ENCODE measurements around the gene DDX10.

Gene DDX10

DNA sequence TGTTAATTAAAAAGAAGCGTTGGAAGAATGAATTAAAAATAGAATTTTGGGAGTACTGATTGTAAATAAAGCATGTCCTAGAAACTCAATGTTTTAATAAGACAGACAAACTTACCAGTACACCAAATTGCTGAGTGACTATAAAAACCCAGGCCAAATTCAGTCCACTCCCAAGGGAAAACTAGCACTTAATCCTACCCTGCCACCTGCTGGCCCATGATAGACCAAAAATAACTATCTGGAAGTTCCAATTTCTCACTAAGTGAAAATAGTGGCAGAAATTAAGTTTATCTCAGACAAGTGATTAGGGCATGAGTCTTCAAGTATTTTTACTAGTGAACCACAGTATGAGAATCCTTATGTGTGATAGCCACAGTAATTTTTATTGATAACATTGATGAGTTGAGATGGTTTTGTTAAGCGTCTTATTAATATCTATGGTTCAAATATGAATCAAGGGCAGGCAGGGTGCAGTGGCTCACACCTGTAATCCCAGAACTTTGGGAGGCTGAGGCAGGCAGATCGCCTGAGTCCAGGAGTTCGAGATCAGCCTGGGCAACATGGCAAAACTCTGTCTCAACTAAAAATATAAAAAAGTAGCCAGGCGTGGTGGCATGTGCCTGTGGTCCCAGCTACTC lies 9.8 kb upstream of the DDX10 start:
- peak; percentile 56 for DNase-seq (ENCODE audit: low spot score)

DNA sequence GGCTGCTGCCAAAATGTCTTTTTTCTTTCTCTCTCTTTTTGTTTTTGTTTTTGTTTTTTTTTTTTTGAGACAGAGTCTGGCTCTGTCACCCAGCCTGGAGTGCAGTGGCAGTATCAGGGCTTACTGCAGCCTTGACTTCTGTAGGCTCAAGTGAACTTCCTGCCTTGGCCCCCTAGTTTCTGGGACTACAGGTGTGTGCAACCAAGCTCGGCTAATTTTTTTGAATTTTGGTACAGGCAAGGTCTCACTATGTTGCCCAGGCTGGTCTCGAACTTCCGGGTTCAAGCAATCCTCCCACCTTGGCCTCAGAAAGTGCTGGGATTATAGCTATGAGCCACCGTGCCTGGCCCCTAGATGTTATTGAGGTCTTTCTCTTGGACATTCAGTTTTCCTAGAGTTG lies 2.2 kb upstream of the DDX10 start:
- no peak for DNase-seq (ENCODE audit: low spot score)

DNA sequence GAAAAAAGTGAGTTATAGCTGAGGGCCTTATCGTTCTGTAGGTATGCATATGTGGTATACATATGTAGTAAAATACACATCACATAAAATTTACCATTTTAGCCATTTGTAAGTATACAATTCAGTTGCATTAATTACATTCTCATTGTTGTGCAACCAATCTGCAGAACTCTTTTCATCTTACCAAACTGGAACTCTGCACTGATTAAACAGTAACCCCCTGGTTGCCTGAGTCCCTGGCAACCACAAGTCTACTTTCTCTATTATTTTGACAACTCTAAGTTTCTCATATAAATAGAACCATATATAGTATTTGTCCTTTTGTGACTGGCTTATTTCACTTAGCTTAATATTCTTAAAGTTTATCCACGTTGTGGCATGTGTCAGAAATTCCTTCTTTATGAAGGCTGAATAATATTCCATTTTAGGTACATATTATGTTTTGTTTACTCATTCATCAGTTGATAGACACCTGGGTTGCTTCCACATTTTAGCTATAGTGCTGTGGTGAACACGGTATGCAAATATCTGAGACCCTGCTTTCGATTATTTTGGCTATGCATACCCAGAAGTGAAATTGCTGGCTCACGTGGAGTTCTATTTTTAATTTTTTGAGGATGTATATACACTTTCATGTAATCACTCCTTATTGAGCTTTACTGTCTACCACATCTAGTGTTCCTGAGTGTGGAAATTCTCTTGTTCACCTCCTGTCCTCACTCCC lies 1.6 kb upstream of the DDX10 start:
- DNase-seq (ENCODE audit: low spot score), result no peak

DNA sequence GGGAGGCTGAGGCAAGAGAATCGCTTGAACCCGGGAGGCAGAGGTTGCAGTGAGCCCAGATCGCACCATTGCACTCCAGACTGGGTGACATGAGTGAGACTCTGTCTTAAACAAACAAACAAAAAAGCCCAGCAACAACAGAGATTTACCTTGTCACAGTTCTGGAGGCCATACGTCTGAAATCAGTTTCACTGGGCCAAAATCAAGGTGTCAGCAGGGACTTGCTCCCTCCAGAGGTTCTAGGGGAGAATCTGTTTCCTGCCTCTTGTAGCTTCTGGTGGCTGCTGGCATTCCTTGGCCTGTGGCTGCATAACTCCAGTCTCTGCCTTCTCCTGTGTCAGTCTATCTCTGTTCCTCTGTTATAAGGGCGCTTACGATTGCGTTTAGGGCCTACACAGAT lies 1.5 kb downstream of the DDX10 start:
- no peak for DNase-seq (ENCODE audit: low spot score)

DNA sequence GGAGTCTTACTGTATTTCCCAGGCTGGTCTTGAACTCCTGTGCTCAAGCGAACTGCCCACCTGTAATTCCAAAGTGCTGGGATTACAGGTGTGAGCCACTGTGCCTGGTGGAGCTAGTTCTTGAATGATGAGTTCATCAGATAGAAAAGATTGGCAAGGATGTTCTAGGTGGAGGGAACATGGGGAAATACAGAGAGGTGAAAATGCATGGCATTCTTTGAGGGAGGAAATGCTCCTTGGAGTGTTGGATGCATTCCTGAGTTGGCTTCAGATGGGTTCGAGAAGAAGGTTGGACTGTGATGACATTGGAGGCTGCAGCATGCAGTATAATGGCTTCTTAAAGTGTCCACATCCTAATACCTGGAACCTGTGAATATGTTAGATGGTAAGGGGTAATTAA lies 4.4 kb downstream of the DDX10 start:
- DNase-seq (ENCODE audit: low spot score), result no peak

DNA sequence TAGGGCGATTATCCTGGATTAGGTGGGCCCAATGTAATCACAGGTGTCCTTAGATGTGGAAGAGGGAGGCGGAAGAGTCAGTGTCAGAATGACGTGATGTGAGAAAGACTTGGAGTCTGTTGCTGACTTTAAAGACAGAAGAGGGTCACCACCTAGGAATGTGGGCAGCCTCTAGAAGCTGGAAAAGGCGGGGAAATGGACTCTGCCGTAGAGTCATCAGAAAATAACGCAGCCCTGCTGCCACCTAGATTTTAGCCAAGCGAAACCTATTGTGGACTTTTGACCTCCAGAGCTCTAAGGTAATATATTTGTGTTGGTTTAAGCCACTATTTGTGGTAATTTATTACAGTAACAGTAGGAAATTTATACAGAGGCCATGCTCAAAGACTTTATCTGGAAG lies 4.8 kb downstream of the DDX10 start:
- no peak for DNase-seq (ENCODE audit: low spot score)

DNA sequence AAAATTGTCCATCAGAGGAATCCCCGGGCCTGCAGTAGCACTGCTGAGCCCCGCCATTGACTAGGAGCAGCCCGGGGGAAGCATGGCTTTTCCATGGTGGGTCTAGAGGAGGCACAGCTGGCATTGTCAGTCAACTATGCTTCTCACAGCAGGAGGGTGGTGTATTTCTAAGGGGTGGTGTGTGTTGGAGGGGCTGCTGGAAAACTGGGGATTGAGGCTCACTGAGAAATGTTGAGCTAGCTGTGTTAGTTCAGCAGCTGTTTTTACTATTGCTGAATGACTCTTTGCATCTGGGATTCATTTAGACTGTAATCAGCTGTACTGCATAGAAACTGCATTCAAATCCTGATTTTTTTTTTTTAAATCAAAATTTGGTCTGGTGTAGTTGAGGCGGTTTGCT lies 5.6 kb downstream of the DDX10 start:
- peak; percentile 20 for DNase-seq (ENCODE audit: low spot score)

DNA sequence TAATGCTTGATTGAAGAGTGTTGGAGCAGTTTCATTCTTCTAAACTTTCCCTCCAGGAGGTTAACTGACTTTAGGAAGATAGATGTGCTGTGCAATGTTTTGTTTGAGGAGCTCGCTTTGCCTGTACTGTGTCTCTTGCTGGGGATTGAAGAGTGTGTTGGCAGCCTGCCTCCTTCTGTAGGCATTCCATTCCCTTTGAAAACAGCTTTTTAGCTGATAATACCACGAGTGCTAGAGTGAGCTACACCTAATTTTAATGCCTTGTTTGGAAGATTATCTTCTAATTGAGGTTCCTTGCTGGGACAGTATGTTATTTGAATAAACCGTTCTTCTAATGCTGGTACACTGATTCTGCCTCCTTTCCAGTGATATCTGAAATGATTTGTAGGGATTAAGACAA lies 7.2 kb downstream of the DDX10 start:
- peak; percentile 15 for DNase-seq (ENCODE audit: low spot score)

DNA sequence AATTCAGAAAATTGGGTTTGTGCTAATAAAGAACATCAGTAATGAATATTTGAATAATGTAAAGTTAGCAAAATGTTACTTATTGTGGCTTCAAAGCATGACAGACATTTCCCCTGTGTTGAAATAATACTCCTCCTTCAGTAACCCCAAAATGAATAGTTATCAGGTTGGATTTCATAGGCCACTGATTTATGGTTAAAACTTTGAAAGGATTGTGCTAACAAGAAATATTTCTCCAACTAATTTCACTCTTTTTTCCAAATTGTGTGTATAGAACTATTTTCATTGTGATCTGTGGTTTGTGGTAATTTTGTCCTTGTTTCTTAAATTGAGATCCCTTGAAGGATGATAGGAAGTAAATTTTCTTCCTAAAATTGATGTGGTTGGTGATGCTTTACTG lies 7.9 kb downstream of the DDX10 start:
- no peak for DNase-seq (ENCODE audit: low spot score)

DNA sequence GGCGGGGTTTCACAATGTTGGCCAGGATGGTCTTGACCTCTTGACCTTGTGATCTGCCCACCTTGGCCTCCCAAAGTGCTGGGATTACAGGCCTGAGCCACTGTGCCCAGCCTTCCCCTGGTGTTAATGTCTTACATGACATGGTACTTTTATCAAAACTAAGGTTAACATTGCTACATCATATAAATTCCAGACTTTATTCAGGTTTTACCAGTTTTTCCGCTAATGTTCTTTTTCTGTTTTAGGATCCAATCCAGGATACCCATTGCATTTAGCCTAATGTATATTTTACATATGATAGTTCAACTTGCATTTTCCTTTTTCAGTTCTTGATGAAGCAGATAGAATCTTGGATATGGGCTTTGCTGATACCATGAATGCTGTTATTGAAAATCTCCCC lies 14.2 kb downstream of the DDX10 start:
- no peak for DNase-seq (ENCODE audit: low spot score)

DNA sequence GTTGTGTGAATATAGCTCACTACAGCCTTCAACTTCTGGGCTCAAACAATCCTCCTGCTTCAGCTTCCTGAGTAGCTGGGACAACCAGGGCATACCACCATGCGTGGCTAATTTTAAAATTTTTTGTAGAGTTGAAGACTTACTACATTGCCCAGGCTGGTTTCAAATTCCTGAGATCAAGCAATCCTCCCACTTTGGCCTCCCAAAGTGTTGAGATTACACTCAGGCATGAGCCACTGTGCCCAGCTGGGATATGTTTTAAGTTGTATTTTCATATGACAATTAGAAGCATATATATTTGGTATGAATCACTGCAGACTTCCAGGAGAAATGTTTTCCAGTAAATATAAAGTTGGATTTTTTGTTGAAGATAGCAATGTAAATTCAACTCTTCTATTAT lies 15.4 kb downstream of the DDX10 start:
- DNase-seq (ENCODE audit: low spot score), result no peak

DNA sequence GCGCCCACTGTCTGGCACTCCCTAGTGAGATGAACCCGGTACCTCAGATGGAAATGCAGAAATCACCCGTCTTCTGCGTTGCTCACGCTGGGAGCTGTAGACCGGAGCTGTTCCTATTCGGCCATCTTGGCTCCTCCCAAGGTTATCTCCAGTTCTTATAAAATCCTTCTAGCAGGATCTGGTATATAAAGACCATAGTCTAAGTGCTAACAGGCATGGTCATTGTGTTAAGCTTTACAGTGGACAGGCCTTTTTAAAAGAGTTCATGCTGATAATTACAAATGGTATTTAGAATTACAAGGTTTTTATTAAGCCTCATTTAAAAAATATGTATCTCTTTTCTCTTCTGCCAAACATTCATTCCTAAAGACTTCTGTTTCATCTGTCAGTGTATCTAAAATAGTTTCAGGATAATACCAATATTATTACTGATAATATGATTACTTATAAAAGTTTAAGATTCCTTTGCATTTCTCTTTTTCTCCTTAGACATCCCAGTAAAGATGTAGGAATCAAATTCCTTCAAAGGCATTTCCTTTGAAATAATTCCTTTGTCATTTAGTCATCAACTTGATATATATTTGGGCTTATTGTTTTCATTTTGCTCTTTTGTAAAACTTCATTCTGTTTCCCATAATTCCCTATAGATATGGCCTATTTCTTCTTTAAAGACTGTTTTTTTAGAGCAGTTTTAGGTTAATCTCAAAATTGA lies 20.7 kb downstream of the DDX10 start:
- DNase-seq (ENCODE audit: low spot score), result no peak

DNA sequence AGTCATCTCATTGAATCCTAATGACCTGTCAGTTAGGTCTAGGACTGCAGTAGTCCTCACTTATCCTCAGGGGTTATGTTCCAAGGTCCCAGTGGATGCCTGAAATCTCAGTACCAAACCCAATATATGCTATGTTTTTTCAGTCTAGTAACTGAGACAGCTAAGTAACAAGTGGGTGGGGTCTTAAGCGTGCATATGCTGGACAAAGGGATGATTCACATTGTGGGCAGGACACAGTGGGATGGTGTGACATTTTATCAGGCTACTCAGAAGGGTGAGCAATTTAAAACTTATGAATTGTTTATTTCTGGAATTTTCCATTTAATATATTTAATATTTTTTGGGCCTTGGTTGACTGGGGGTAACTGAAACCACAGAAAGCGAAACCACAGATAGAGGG lies 29.0 kb downstream of the DDX10 start:
- no peak for DNase-seq (ENCODE audit: low spot score)

DNA sequence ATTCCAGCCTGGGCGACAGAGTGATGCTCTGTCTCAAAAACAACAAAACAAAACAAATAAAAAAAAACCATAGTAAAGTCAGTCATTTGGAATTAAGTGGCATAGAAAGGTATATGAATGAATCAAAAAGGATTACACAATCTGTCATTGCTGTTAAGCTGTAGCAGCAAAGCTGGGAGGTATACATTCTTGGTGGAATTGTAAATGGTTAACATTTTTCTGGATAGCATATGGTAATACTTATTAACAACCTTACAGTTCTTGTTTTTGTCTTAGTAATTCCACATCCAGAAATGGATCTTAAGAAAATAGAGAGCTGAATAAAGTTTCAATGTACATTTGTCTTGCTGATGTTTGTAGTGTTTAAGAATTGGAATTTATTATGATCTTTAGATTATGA lies 30.0 kb downstream of the DDX10 start:
- DNase-seq (ENCODE audit: low spot score), result no peak

DNA sequence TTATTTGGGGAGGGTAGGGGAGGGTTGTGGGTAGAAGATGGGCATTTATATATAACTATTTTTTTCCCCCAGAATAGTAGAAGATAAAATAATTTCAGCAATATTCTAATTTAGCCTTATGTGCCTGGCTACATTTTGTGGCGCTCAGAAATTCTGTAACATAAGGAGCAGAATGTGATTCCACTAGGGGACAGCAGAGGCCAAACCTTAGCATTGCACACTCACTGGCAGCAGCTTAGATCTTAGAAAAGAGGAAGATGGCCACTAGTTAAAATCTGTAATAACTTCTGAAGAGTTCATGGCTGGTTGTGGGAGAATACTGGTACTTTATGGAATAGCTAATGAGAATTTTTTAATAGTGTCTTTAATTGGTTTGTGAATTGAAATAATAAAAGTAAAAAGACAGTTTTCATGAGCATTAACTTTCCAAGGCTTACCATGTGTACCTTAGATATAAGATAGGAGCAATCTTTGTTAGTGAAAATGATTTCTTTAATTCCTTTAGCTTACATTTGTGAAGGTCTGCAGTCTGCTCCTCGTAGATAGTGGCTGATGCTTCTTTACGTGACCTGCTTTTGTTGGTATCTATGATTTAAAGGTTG lies 33.1 kb downstream of the DDX10 start:
- DNase-seq (ENCODE audit: low spot score), result peak; percentile 61

DNA sequence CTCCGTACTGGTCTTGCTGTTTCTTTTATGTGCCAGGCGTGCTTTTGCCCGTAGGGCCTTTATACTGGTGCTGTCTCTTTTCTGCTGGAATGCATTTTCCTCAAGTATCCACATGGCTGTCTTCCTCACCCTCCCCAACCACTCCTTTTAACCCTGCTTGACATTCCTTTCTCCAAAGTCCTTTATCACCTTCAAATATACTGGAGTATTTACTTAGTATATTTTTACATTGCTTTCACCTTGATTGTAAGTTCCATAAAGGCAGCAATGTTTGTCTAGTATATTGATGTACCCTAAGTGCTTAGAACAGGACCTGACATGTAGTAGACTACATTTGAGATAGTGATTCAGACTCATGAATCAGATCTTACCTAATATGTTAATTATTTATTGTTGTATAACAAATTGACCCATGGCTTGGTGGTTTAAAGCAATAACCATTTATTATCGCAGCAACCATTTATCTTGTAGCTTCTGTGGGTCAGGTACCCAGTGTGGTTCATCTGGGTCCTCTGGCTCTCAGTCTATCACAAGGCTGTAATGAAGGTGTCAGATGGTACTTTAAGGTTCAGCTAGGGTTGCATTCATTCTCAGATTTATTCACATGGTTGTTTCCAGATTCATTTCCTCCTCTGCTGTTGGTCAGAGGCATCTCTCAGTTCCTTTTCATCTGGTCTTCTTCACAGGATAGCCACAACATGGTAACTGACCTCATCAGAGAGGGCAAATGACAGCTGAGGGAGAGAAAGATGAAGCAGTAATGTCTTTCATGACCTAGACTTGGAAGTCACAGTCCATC lies 34.2 kb downstream of the DDX10 start:
- no peak for DNase-seq (ENCODE audit: low spot score)

DNA sequence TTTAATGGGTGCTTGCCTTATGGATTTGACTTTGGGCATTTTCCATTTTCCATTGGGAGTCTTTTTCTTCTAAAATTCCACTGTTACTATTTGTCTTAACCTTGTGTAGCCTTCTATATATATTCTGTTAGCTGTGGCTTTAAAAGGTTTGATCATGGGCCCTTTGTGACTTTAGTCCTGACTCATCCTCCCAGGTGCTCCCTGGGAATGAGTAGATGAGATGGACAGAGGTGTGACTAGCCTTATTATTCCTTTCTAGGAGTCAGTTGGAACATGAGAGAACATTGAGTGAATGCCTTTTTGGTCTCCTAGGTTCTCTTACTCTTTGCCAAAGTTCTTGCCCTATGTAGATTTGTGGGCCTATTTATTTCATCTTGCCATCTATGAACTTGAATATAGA lies 39.0 kb downstream of the DDX10 start:
- DNase-seq (ENCODE audit: low spot score), result no peak

DNA sequence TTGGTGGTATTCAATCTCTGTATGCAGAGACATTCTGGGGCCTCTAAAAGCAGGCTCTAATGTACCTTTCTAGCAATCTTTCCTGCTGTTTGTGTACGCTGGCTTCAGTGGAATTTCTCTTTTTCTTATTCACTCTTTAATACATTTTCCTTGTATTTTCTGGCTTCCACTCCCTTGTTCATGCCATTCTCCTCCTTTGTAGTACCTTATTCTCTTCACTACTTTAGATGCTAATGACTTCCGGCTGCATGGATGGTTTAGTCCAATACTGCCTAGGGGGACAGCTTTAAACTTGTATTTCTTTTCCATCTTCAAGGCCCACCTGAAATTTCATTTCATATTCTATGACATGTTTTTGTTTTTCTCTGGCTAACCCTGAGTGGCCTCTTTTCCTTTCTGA lies 40.2 kb downstream of the DDX10 start:
- no peak for DNase-seq (ENCODE audit: low spot score)

DNA sequence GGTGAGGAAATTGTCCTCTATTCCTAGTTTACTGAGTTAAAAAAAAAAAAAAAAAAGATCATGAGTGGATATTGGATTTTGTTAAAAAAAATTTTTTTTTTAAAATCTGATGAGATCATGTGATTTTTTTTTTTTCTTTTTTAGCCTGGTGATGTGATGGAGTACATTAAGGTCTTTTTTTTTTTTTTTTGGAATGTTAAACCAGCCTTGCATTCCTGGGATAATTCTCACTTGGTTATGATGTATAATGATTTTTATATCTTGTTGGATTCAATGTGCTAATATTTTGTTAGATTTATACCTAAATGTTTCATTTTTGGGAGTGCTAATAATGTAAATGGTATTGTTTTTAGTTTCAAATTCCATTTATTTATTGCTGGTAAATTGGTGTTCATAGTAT lies 43.3 kb downstream of the DDX10 start:
- DNase-seq (ENCODE audit: low spot score), result no peak

DNA sequence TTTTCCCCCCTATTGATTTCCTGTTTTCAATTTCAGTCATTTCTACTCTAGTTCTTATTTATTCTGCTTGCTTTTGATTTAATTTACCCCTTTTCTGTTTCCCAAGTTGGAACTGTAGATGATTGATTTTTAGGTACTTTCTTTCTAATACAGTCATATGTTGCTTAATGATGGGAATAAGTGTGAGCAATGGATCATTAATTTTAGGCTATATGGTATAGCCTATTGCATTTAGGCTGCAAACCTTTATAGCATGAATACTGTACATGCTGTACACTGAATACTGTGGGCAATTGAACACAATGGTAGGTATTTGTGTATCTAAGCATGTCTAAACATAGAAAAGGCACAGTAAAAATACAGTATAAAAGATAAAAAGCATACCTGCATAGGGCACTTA lies 44.9 kb downstream of the DDX10 start:
- DNase-seq (ENCODE audit: low spot score), result no peak

DNA sequence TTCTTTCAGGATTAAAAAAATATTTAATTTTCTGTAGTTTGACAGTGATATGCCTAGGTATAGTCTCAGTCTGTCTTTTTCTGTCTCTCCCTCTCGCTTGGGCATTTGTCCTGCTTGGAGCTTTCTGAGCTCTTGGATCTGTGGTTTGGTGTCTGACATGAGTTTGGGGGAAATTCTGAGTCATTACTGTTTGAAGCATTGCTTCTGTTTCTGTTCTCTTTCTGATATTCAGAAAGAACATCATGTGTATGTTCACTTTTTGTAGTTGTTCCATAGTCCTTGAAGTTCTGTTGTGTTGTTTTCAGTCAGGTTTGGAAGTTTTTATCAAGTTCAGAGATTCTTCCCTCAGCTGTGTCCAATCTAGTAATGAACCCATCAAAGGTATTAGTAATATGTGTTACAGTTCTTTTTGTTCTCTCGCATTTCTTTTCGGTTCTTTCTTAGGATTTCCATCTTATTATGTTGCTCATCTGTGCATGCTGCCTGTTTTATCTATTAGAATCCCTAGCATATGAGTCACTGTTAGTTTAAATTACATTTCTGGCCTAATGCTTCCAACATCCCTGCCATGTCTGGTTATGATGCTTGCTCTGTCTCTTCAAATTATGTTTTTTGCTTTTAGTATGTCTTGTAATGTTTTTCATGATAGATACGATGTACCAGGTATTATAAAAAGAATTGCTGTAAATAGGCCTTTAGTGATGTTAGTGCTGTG lies 48.4 kb downstream of the DDX10 start:
- DNase-seq (ENCODE audit: low spot score), result no peak

DNA sequence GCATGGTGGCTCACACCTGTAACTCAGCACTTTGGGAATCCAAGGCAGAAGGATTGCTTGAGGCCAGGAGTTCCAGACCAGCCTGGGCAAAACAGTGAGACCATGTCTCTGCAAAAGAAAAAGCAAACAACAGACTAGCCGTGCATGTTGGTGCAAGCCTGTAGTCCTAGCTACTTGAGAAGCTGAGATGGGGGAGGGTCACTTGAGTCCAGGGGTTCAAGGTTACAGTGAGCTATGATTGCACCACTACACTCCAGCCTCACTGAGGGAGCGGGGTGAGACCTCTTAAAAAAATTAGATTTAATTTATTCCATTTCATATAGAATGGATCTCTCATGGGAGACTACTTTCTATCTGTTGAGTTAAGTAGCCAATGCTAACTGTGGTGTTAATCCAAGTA lies 50.4 kb downstream of the DDX10 start:
- DNase-seq (ENCODE audit: low spot score), result no peak
